Osteocyte (in vitro differentiated cells): ENCODE results near the gene KCNIP4. TPM values are rescaled to one million over a fixed set of nuclear protein-coding genes. Genes with fewer than 3 reads are reported as not detected.

Source experiments
- DNase-seq: peaks from one replicate; pipeline ENCODE4 v3.0.0; 2021; ENCODE audit warnings: mixed read lengths; ENCODE audit not compliant: unreplicated experiment; ENCODE audit errors: extremely low spot score
- H3K27ac Mint-ChIP-seq: one replicate; pipeline ENCODE4 v1.8.0; 2021; ENCODE audit warnings: mild to moderate bottlenecking, mixed read lengths; ENCODE audit not compliant: unreplicated experiment
- H3K27me3 Mint-ChIP-seq: one replicate; pipeline ENCODE4 v1.8.0; 2021; ENCODE audit warnings: mixed read lengths; ENCODE audit not compliant: unreplicated experiment
- H3K36me3 Mint-ChIP-seq: one replicate; pipeline ENCODE4 v1.8.0; 2021; ENCODE audit warnings: mixed read lengths; ENCODE audit not compliant: unreplicated experiment
- H3K4me1 Mint-ChIP-seq: one replicate; pipeline ENCODE4 v1.8.0; 2021; ENCODE audit warnings: mixed read lengths; ENCODE audit not compliant: unreplicated experiment
- H3K4me3 Mint-ChIP-seq: one replicate; pipeline ENCODE4 v1.8.0; 2021; ENCODE audit warnings: mild to moderate bottlenecking, moderate library complexity, mixed read lengths; ENCODE audit not compliant: unreplicated experiment
- H3K9me3 Mint-ChIP-seq: one replicate; pipeline ENCODE4 v1.8.0; 2021; ENCODE audit warnings: mixed read lengths; ENCODE audit not compliant: unreplicated experiment
- CTCF ChIP-seq: fragments of 200-600 bp; sonication (generic); IDR thresholded peaks from 2 replicates; pipeline ENCODE4 v1.5.0; 2021; ENCODE audit warnings: antibody characterized with exemption, mild to moderate bottlenecking, moderate library complexity
- total RNA-seq: library from RNA; stranded (reverse); gene quantifications from 2 replicates; pipeline ENCODE4 v1.2.1, GENCODE V29; 2021

Gene KCNIP4
- total RNA-seq, 1 donor from 2014 or later = 0.24 TPM

GRCh38 chr4:21377046-21377445, 571.5 kb downstream of the KCNIP4 start:
- H3K9me3 Mint-ChIP-seq = peaks cover 3% of the 10 kb centered on the region
- no peak overlapping the region for H3K4me3 Mint-ChIP-seq
- H3K36me3 Mint-ChIP-seq = no peaks in the 10 kb centered on the region
- no peak for TF ChIP-seq CTCF
- no peak for DNase-seq
- no peaks in the 10 kb centered on the region for H3K27me3 Mint-ChIP-seq
- no peaks in the 10 kb centered on the region for H3K4me1 Mint-ChIP-seq
- H3K27ac Mint-ChIP-seq = no peak overlapping the region

- H3K36me3 Mint-ChIP-seq = no peaks in the 10 kb centered on the region
- no peak for TF ChIP-seq CTCF
- no peaks in the 10 kb centered on the region for H3K4me1 Mint-ChIP-seq
These were observed 572.4 kb downstream of the KCNIP4 start for GRCh38 chr4:21376176-21376575.

GRCh38 chr4:21374641-21375368, 573.8 kb downstream of the KCNIP4 start:
- no peaks in the 10 kb centered on the region for H3K36me3 Mint-ChIP-seq
- H3K9me3 Mint-ChIP-seq = no peaks in the 10 kb centered on the region
- no peak for TF ChIP-seq CTCF
- no peak overlapping the region for H3K4me3 Mint-ChIP-seq
- no peaks in the 10 kb centered on the region for H3K4me1 Mint-ChIP-seq
- H3K27me3 Mint-ChIP-seq = no peaks in the 10 kb centered on the region
- H3K27ac Mint-ChIP-seq = no peak overlapping the region
- DNase-seq = no peak

More at GRCh38 chr4:21376176-21376575, 572.4 kb downstream of the KCNIP4 start:
- Mint-ChIP-seq H3K27me3 (no peaks in the 10 kb centered on the region), H3K27ac (no peak overlapping the region), H3K9me3 (no peaks in the 10 kb centered on the region), H3K4me3 (no peak overlapping the region)
- no peak for DNase-seq

- no peak overlapping the region for H3K4me3 Mint-ChIP-seq
- no peak for DNase-seq
- H3K27me3 Mint-ChIP-seq = no peaks in the 10 kb centered on the region
- no peaks in the 10 kb centered on the region for H3K36me3 Mint-ChIP-seq
- no peak for TF ChIP-seq CTCF
- no peak overlapping the region for H3K27ac Mint-ChIP-seq
- peaks cover 4% of the 10 kb centered on the region for H3K9me3 Mint-ChIP-seq
- no peaks in the 10 kb centered on the region for H3K4me1 Mint-ChIP-seq
These were observed 581.0 kb downstream of the KCNIP4 start for GRCh38 chr4:21367567-21367966.

- Mint-ChIP-seq H3K4me3 (no peak overlapping the region), H3K27ac (no peak overlapping the region), H3K27me3 (no peaks in the 10 kb centered on the region), H3K4me1 (no peaks in the 10 kb centered on the region), H3K9me3 (peaks cover 4% of the 10 kb centered on the region), H3K36me3 (no peaks in the 10 kb centered on the region)
- no peak for TF ChIP-seq CTCF
- no peak for DNase-seq
These were observed 581.7 kb downstream of the KCNIP4 start for GRCh38 chr4:21366840-21367239.
